ENCODE results near the gene STN1.

STN1 gene

DNA sequence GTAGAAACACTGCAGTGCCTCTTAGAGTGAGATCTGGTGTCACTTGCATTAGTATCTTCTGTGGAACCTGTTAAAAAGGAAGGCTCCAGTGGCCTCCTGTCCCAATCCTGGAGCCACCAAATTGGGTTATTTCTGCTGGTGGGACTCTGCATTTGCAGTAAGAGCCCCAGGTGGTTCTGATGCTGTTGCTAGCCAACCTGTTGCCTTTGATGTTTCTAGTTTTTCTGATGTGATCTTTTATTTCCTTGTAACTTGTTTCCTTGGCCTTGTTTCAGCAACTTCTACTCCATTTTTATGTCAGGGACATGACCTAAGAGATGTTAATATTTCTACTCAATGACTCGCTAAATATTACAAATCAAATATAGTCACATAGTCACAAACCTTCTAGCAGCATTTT, 12.5 kb upstream of the STN1 start:
- no peak for TF ChIP-seq CTCF (IDR thresholded peaks at IDR 0.05)
- no peak overlapping the region for H3K4me3 ChIP-seq
- H3K27ac ChIP-seq, result no peak overlapping the region
- no peak for DNase-seq (ENCODE audit: low spot score)

DNA sequence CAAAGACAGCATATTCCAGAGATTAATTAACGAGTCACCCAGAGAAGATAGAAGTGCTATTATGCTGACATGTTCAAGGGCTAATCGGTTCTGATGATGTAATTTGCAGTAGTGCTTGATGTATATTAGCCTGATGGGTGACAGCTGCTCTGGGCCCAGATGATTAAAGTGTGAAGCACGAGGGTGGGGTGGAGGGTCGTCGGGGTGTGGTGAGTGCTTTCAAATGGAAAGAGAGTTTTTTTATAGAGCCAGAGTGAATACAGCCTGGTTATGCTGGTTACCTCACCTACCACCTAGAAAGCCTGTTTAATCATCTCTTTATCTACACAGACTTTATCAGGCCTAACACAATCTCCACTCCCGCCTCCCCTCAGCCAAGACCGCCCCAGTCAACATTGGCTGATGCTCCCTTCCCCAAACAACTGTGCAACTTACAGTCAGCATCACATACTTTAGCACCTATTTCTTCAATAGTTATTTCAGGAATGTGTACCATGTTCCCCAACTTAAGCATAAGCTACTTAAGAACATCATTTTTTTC, 11.5 kb upstream of the STN1 start:
- no peak for DNase-seq (ENCODE audit: low spot score)
- no peak overlapping the region for H3K27ac ChIP-seq
- no peak for TF ChIP-seq CTCF (IDR thresholded peaks at IDR 0.05)
- no peak overlapping the region for H3K4me3 ChIP-seq

DNA sequence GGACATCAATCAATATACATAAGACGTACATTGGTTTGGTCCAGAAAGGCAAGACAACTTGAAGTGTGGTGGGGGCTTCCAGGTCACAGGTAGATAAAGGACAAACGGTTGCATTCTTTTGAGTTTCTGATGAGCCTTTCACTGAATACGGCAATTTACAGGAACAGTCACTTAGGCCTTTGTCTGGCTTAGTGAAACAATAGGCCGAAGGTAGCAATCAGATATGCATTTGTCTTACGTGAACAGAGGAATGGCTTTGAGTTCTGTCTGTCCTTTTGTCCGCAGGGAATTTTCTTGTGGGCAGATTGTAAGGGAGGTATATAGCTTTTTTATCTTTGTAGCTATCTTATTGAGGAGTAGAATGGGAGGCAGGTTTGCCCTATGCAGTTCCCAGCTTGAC, 10.8 kb upstream of the STN1 start:
- no peak overlapping the region for H3K4me3 ChIP-seq
- DNase-seq (ENCODE audit: low spot score), result no peak
- H3K27ac ChIP-seq, result no peak overlapping the region
- TF ChIP-seq CTCF (IDR thresholded peaks at IDR 0.05), result no peak

DNA sequence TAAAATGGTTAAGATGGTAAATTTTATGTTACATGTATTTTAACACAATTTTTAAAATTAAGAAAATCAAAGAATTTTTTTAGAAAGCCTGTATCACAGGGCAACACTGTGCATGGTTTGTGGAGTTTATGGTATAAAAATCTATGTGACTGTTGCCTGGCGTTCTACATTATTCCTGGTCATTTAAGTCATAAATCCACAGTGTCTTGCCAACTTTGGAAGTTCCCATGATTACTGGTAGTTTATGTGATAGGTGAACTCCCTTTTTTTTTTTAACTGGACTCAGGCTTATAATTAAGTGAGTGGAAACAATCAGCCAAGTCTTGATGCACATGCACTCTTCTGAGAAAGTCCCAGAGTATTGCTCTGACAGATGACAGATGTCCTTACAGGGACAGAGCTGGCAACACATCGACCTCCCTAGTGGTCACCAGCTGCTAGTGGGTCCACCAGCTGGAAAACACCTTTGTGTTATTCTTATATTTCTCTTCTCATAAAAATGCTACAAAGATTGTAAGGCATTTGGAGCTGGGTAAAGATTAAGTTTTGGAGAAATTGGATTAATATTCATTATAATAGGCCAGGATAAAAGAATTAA, 8.8 kb upstream of the STN1 start:
- DNase-seq (ENCODE audit: low spot score), result no peak
- no peak for TF ChIP-seq CTCF (IDR thresholded peaks at IDR 0.05)
- Histone ChIP-seq H3K4me3 (no peak overlapping the region), H3K27ac (no peak overlapping the region)

DNA sequence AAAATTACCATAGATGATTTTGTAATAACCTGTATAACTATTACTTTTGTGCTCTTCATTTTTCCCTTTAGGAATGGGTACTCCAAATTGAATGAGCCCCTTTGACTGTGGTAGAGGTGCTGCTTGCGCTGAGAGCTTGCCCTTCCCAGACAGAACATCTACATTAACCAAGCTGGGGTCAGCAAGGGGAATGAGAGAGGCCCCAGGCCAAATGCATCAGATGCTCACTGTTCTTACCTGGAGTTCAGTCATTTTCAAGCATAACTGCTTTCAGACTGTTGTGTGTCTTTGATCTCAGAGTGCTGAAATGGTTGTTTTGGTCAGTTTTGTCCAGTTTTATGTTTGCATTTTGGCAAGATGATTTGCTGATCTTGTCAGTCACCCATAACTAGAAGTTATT, 7.6 kb upstream of the STN1 start:
- no peak for DNase-seq (ENCODE audit: low spot score)
- no peak overlapping the region for H3K4me3 ChIP-seq
- TF ChIP-seq CTCF (IDR thresholded peaks at IDR 0.05), result no peak
- H3K27ac ChIP-seq, result no peak overlapping the region

GRCh38 chr10:103923502-103923901, 5.5 kb upstream of the STN1 start:
- DNase-seq (ENCODE audit: low spot score), result no peak
- Histone ChIP-seq H3K4me3 (no peak overlapping the region), H3K27ac (no peak overlapping the region)
- TF ChIP-seq CTCF (IDR thresholded peaks at IDR 0.05), result no peak

- DNase-seq (ENCODE audit: low spot score), result no peak
- no peak overlapping the region for H3K27ac ChIP-seq
- TF ChIP-seq CTCF (IDR thresholded peaks at IDR 0.05), result no peak
- no peak overlapping the region for H3K4me3 ChIP-seq
These were observed 4.7 kb upstream of the STN1 start for GRCh38 chr10:103922659-103923058.
